ENCODE measurements around the gene RPLP2.

RPLP2 gene

DNA sequence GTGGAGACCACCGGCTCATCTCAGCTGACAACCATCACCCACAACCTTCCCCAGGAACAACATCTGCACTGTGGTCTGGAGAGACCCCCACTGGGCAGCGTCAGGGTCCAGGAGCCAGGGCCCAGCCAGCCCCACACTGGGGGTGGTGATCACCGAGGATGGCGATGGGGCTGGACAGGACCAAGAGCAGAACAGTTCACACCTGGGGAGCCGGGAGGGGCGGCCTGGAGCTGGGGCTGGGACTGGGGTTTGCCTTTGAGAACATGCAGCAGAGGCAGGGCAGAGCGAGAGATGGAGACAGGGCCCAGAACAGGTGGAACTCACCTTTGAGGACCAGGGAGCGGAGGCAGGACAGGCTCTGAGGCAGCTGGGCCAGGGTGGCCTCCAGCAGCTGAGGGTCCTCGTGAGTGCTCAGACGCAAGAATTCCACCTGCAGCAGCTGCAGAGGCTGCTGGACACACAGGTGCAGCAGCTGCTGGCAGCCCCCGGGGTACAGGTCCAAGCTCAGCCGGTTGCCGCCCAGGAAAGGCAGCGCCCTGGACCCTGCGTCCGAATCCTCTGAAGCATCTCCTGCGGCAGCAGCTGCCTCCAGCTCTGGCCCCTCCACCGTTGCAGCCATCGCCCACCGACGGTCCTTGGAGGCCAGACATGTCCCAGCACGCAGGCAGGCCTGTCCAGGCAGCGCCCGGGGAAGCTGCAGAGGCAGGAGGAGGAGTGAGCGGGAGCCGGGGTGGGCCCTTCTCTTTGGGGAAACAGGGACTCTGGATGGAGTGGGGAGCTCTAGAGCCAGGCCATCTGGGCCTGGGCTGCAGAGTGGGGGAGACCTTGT lies 5.8 kb upstream of the RPLP2 start:
- no peaks in the 10 kb centered on the region for H3K36me3 ChIP-seq (ENCODE audit: control insufficient read depth, insufficient read depth, low read length)
- peak overlapping the region; percentile 65 for H3K4me2 ChIP-seq (ENCODE audit: low read length)
- H3K9me3 ChIP-seq (ENCODE audit: control insufficient read depth, low read length): no peaks in the 10 kb centered on the region
- H3K4me1 ChIP-seq: no peaks in the 10 kb centered on the region
- TF ChIP-seq, protein P1, sequence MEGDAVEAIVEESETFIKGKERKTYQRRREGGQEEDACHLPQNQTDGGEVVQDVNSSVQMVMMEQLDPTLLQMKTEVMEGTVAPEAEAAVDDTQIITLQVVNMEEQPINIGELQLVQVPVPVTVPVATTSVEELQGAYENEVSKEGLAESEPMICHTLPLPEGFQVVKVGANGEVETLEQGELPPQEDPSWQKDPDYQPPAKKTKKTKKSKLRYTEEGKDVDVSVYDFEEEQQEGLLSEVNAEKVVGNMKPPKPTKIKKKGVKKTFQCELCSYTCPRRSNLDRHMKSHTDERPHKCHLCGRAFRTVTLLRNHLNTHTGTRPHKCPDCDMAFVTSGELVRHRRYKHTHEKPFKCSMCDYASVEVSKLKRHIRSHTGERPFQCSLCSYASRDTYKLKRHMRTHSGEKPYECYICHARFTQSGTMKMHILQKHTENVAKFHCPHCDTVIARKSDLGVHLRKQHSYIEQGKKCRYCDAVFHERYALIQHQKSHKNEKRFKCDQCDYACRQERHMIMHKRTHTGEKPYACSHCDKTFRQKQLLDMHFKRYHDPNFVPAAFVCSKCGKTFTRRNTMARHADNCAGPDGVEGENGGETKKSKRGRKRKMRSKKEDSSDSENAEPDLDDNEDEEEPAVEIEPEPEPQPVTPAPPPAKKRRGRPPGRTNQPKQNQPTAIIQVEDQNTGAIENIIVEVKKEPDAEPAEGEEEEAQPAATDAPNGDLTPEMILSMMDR (IDR thresholded peaks at IDR 0.05): no peak
- H3K4me3 ChIP-seq (ENCODE audit: low read depth, low read length): no peak overlapping the region
- no peak overlapping the region for H2AFZ ChIP-seq
- no peaks in the 10 kb centered on the region for H3K27me3 ChIP-seq (ENCODE audit: control insufficient read depth, insufficient read depth, low read length)
- no peak overlapping the region for H3K27ac ChIP-seq
- no peaks in the 10 kb centered on the region for H3K79me2 ChIP-seq
- H3K9ac ChIP-seq: no peak overlapping the region

DNA sequence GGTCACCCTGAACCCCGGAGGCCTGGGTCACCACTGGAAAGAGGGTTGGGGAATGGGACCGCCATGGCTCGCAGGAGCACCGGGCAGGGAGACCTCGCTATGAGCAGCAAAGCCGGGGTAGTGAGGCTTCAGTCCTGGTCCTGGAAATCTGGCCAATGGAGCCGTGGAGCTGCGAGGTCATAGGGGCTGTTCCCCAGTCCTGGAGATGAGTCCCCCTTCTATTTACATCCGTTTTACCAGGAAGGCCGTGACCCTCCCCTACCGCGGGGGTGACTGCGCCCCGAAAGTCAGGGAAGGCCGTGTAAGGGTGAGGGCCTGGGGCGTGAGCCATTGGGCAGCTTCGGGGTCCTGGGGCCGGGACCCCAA lies 5.2 kb upstream of the RPLP2 start:
- no peak overlapping the region for H3K9ac ChIP-seq
- H3K27ac ChIP-seq: no peak overlapping the region
- TF ChIP-seq, protein P1 (IDR thresholded peaks at IDR 0.05): no peak

DNA sequence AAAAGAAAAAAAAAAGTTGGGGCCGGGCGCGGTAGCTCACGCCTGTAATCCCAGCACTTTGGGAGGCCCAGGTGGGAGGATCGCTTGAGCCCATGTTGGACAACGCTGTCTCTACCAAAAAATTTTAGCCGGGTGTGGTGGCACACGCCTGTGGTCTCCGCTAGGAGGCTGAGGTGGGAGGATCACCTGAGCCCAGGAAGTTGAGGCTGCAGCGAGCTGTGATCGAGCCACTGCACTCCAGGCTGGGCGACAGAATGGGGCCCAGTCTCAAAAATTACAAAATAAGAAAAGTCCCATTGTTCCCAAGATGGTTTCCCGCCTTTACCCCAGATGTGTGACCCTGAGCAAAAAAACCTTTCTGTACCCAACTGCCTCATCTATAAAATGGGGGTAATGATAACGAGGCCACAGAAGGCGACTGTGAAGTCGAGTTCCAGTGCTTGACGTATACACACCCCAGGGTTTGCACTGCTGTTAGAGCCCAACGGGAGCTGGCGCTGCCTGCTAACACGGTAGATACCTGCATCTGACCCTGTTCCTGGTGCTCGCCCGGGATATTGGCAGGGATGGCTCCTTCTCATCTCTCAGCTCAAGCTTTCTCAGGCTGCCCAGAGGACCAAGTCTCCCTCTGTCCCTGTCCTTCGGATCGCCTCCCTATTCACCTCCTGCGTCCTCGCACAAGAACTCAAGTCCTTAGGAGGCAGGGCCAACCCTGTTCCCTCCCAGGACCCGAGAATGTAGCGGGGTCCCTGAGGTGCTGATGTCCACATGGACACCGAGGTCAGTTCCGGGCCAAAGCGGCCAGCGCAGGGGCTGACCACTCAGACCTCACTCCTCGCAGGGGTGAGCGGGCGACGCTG lies 1.1 kb upstream of the RPLP2 start:
- Histone ChIP-seq H3K79me2 (peaks cover 3% of the 10 kb centered on the region), H3K9me3 (ENCODE audit: control insufficient read depth, low read length) (no peaks in the 10 kb centered on the region), H2AFZ (peak overlapping the region; percentile 96), H3K4me1 (peaks cover 4% of the 10 kb centered on the region), H3K4me2 (ENCODE audit: low read length) (peak overlapping the region; percentile 92), H3K4me3 (ENCODE audit: low read depth, low read length) (peak overlapping the region; percentile 88), H3K27me3 (ENCODE audit: control insufficient read depth, insufficient read depth, low read length) (no peaks in the 10 kb centered on the region), H3K36me3 (ENCODE audit: control insufficient read depth, insufficient read depth, low read length) (no peaks in the 10 kb centered on the region), H3K27ac (peak overlapping the region; percentile 99), H3K9ac (peak overlapping the region; percentile 87)
- TF ChIP-seq, protein P1 (IDR thresholded peaks at IDR 0.05): no peak

More for the DNA sequence above, 5.2 kb upstream of the RPLP2 start:
- Histone ChIP-seq H3K36me3 (ENCODE audit: control insufficient read depth, insufficient read depth, low read length) (no peaks in the 10 kb centered on the region), H2AFZ (no peak overlapping the region), H3K4me2 (ENCODE audit: low read length) (peak overlapping the region; percentile 65), H3K27me3 (ENCODE audit: control insufficient read depth, insufficient read depth, low read length) (no peaks in the 10 kb centered on the region), H3K79me2 (no peaks in the 10 kb centered on the region), H3K9me3 (ENCODE audit: control insufficient read depth, low read length) (no peaks in the 10 kb centered on the region), H3K4me3 (ENCODE audit: low read depth, low read length) (peak overlapping the region; percentile 31), H3K4me1 (no peaks in the 10 kb centered on the region)

DNA sequence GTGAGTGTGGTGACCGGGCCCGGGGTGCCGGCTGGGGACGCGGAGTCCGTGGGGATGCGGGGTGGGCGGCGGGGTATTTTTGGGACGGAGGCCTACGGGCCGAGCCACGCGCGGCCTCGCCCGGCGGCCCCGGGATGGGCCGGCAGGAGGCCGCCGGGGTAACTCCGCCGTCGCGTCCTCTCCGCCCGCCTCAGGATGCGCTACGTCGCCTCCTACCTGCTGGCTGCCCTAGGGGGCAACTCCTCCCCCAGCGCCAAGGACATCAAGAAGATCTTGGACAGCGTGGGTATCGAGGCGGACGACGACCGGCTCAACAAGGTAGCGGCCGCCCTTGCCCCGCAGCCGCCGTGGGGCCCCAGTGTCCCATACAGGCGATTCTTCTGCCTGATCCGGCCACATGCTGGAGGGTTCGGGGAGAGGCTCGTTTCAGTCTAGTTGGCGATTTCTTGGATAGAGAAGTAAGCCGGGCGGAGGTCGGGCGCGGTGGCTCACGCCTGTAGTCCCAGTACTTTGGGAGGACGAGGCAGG lies 337 bp downstream of the RPLP2 start:
- Histone ChIP-seq H3K27ac (peak overlapping the region; percentile 99), H3K36me3 (ENCODE audit: control insufficient read depth, insufficient read depth, low read length) (no peaks in the 10 kb centered on the region), H3K27me3 (ENCODE audit: control insufficient read depth, insufficient read depth, low read length) (no peaks in the 10 kb centered on the region), H3K4me1 (peaks cover 4% of the 10 kb centered on the region), H3K9me3 (ENCODE audit: control insufficient read depth, low read length) (no peaks in the 10 kb centered on the region), H3K4me3 (ENCODE audit: low read depth, low read length) (peak overlapping the region; percentile 88), H3K79me2 (peaks cover 3% of the 10 kb centered on the region), H2AFZ (peak overlapping the region; percentile 96), H3K9ac (peak overlapping the region; percentile 46), H3K4me2 (ENCODE audit: low read length) (peak overlapping the region; percentile 92)
- TF ChIP-seq, protein P1 (IDR thresholded peaks at IDR 0.05): no peak
